Amniotic epithelial cell (primary cell): Measurements from ENCODE around the gene SYNGR3.
"Not testable (repeated sequence)": the region's sequence is repeated elsewhere in the genome, so short reads cannot be mapped to it uniquely, and the experiment has no call there.

Experiments
- DNase-seq: peaks from one replicate; pipeline ENCODE4 v3.0.0-alpha.2; 2010; ENCODE audit warnings: low read depth

The SYNGR3 gene

GRCh38 chr16:1959269-1960039, 30.3 kb upstream of the SYNGR3 start, which contains the start of gene NDUFB10:
NDUFB10 (plus strand) TSS chr16:1959538; CDS start chr16:1959625, 87 bp downstream.
- peak; percentile 86 for DNase-seq

- DNase-seq: peak; percentile 43
Measured at GRCh38 chr16:1960665-1961630, 28.8 kb upstream of the SYNGR3 start.

- DNase-seq: no peak
Measured at GRCh38 chr16:1961651-1962067, 28.1 kb upstream of the SYNGR3 start.

- DNase-seq: not testable (repeated sequence)
Measured at GRCh38 chr16:1962161-1963153, 27.3 kb upstream of the SYNGR3 start.

- DNase-seq: peak; percentile 35
Measured at GRCh38 chr16:1963806-1964505, 25.8 kb upstream of the SYNGR3 start.

- peak; percentile 98 for DNase-seq
Measured at GRCh38 chr16:1964506-1965395, 25.0 kb upstream of the SYNGR3 start, which contains the start of gene RPS2. RPS2 (minus strand) TSS chr16:1964826; CDS start chr16:1964625, 201 bp downstream.

GRCh38 chr16:1965396-1966001, 24.3 kb upstream of the SYNGR3 start:
- DNase-seq: no peak

GRCh38 chr16:1966460-1966859, 23.3 kb upstream of the SYNGR3 start, which contains the start of gene RNF151:
RNF151 (plus strand) TSS chr16:1966856; CDS start chr16:1966882, 26 bp downstream.
- DNase-seq: no peak

- DNase-seq: no peak
Measured at GRCh38 chr16:1968146-1968953, 21.4 kb upstream of the SYNGR3 start.

GRCh38 chr16:1971796-1972489, 17.8 kb upstream of the SYNGR3 start, which contains the start of gene TBL3:
TBL3 (plus strand) TSS chr16:1972053; CDS start chr16:1972165, 112 bp downstream.
- peak; percentile 89 for DNase-seq

- peak; percentile 12 for DNase-seq
Measured at GRCh38 chr16:1972490-1972877, 17.3 kb upstream of the SYNGR3 start.

GRCh38 chr16:1973461-1974156, 16.2 kb upstream of the SYNGR3 start:
- no peak for DNase-seq

GRCh38 chr16:1974157-1975070, 15.4 kb upstream of the SYNGR3 start:
- DNase-seq: no peak

- DNase-seq: no peak
Measured at GRCh38 chr16:1975432-1976215, 14.1 kb upstream of the SYNGR3 start.

- no peak for DNase-seq
Measured at GRCh38 chr16:1976216-1976520, 13.6 kb upstream of the SYNGR3 start.
